GM10266 (cell line): ENCODE measurements around the gene HSPA12B.

Experiments
- DNase-seq: peaks from one replicate; pipeline ENCODE4 v3.0.0; 2012; ENCODE audit errors: extremely low spot score
- TF ChIP-seq, protein P1 (sequence below): IDR thresholded peaks from 2 replicates; pipeline ENCODE4 v1.5.1; 2012; ENCODE audit warnings: mild to moderate bottlenecking, low read depth; ENCODE audit not compliant: control insufficient read depth, insufficient read depth; ENCODE audit errors: missing control alignments

The HSPA12B gene, protein sequence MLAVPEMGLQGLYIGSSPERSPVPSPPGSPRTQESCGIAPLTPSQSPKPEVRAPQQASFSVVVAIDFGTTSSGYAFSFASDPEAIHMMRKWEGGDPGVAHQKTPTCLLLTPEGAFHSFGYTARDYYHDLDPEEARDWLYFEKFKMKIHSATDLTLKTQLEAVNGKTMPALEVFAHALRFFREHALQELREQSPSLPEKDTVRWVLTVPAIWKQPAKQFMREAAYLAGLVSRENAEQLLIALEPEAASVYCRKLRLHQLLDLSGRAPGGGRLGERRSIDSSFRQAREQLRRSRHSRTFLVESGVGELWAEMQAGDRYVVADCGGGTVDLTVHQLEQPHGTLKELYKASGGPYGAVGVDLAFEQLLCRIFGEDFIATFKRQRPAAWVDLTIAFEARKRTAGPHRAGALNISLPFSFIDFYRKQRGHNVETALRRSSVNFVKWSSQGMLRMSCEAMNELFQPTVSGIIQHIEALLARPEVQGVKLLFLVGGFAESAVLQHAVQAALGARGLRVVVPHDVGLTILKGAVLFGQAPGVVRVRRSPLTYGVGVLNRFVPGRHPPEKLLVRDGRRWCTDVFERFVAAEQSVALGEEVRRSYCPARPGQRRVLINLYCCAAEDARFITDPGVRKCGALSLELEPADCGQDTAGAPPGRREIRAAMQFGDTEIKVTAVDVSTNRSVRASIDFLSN

DNA sequence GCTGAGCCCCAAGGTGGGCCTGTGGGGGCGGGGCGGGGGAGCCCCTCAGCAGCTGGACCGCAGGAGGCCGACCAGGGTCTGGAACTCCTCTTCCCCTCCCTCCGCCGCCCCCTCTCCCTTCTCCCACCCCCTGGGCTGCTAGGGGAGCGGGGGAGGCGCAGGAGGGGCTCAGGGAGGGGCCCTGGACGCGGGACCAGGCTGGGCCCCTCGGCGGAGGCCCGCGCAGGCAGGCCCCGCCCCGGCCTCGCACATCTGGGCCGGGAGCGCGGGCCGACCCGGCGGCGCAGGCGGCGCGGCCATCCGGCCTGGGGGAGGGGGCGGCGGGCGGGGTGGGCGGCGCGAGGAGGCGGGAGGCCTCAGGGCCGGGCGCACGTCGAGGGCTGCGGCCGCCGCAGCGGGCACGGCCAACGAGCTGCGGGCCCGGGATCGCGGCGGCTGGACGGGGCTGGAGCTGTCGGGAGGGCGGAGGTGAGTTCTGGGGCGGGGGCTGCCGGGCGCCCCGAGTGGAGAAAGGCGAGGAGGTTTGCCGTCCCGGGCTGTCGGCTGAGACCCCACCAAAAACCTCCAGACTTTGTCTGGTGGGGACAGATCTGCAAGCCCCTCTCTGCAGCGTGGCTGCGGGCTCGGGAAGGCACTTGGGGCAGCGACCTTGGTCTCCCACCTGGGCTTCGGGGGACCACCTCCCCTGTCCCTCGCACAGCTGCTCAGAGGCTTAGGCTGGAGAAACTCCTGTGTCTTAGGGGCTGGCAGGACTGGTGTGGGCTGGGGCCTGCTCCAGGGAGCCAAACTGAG lies at the start of gene HSPA12B:
Gene HSPA12B (plus strand): TSS at position 359 of the 792 bp plus-strand sequence. CDS start 5,990 bp downstream, outside the sequence.
- TF ChIP-seq, protein P1, sequence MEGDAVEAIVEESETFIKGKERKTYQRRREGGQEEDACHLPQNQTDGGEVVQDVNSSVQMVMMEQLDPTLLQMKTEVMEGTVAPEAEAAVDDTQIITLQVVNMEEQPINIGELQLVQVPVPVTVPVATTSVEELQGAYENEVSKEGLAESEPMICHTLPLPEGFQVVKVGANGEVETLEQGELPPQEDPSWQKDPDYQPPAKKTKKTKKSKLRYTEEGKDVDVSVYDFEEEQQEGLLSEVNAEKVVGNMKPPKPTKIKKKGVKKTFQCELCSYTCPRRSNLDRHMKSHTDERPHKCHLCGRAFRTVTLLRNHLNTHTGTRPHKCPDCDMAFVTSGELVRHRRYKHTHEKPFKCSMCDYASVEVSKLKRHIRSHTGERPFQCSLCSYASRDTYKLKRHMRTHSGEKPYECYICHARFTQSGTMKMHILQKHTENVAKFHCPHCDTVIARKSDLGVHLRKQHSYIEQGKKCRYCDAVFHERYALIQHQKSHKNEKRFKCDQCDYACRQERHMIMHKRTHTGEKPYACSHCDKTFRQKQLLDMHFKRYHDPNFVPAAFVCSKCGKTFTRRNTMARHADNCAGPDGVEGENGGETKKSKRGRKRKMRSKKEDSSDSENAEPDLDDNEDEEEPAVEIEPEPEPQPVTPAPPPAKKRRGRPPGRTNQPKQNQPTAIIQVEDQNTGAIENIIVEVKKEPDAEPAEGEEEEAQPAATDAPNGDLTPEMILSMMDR = no peak
- no peak for DNase-seq

GRCh38 chr20:3685341-3685740 lies 47.1 kb upstream of the HSPA12B start:
- TF ChIP-seq, protein P1 = no peak
- no peak for DNase-seq

GRCh38 chr20:3686421-3686820 lies 46.1 kb upstream of the HSPA12B start:
- DNase-seq = no peak
- TF ChIP-seq, protein P1 = no peak

- TF ChIP-seq, protein P1 = no peak
- no peak for DNase-seq
Observed at GRCh38 chr20:3686867-3687321, 45.6 kb upstream of the HSPA12B start.

- DNase-seq = no peak
- TF ChIP-seq, protein P1 = no peak
Observed at GRCh38 chr20:3687655-3688054, 44.8 kb upstream of the HSPA12B start.

GRCh38 chr20:3689978-3690377 lies 42.5 kb upstream of the HSPA12B start:
- TF ChIP-seq, protein P1 = no peak
- DNase-seq = no peak
